Adrenal gland (tissue), 5 donors: ENCODE data around the gene YTHDF1.

Experiments
- CTCF ChIP-seq, 6 experiments: fragments of 450-650 bp in 4 of 6; fragments of 200-600 bp in 2 of 6; sonication (generic) in 1 of 6; IDR thresholded peaks; 1 replicate in 5 of 6; 2 replicates in 1 of 6; pipeline versions ENCODE4 v1.5.1 to v1.8.0; 2016 to 2021; ENCODE audit warnings: antibody characterized with exemption in 6 of 6, mild to moderate bottlenecking in 2 of 6, moderate library complexity in 1 of 6
- POLR2A ChIP-seq, 2 donors: fragments of 450-650 bp; IDR thresholded peaks; one replicate each; pipeline ENCODE4 v1.6.1; 2017; ENCODE audit warnings: antibody characterized with exemption in 2 of 2, mild to moderate bottlenecking in 2 of 2, moderate library complexity in 1 of 2
- donor health status: DM: no; HTN: no; CAD: no.

- TF ChIP-seq POLR2A (IDR thresholded peaks at IDR 0.05) (no peak), CTCF (IDR thresholded peaks at IDR 0.05) (no peak)
Measured at GRCh38 chr20:63252284-63252711, 36.4 kb upstream of the YTHDF1 start.
